Measurements from ENCODE around the gene ZACN. TPM values are rescaled to one million over a fixed set of nuclear protein-coding genes. Genes with fewer than 3 reads are reported as not detected.

Gene ZACN
- total RNA-seq, 1 donor from 2014 or later, result 1.7 TPM

DNA sequence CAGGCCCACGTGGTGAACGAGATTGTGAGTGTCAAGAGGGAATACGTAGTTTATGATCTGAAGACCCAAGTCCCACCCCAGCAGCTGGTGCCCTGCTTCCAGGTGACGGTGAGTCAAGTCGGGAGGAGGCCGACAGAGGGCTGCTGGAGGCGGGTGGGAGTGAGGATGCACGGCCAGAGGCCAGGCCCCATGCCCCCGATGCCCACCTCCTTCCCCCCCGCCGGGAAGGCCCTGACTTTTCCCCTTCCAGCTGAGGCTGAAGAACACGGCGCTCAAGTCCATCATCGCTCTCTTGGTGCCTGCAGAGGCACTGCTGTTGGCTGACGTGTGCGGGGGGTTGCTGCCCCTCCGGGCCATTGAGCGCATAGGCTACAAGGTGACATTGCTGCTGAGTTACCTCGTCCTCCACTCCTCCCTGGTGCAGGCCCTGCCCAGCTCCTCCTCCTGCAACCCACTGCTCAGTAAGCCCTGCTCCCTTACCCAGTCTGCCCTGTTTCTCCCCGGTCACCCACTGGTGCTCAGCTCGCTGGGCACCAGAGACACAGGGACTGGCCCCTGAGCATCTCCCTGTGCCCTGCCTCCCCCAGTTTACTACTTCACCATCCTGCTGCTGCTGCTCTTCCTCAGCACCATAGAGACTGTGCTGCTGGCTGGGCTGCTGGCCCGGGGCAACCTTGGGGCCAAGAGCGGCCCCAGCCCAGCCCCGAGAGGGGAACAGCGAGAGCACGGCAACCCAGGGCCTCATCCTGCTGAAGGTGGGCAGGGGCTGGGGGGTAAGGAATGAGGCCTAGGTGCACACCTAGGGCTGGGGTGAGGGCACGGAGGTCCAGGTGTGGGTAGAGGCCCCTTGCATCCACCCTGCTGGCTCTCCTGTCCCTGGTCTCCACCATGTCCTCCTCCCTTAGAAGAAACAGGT, 2.6 kb downstream of the ZACN start:
- DNase-seq (ENCODE audit: low spot score), result no peak

DNA sequence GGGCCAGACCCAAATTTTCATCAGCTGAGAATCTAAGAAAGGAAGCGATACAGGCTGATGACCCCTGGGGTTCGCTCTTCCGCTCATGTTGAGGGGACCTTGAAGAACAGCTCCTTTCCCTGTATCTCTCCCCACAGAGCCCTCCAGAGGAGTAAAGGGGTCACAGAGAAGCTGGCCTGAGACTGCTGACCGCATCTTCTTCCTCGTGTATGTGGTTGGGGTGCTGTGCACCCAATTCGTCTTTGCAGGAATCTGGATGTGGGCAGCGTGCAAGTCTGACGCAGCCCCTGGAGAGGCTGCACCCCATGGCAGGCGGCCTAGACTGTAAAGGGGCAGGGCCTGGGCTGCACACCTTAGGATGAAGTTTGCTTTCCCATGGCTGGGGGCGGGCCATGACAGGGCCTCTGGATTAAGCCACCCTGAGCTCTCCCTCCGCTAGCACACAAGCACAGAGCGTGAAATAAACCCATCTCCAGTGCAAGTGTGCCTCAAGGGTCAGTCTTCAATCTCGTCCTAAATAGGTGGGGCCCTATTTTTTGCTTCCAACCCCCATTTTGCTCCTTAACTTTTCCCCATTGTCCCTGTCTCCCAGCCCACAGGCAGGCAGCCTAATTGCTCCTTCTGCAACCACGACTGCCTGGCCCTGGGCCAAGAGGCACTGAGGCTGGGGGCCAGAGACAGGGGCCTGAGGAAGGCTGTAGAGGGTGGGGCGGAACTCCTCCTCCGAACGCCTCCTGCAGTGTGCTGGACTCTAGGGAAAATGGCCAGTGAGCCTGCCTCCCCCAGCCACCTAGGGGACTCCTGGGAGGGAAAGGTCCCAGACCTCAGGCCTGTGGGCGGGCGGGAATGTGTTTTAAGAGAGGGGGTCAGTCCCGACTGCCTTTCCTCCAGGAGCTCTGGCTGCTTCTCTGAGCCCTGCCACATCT, 3.6 kb downstream of the ZACN start:
- no peak for DNase-seq (ENCODE audit: low spot score)

DNA sequence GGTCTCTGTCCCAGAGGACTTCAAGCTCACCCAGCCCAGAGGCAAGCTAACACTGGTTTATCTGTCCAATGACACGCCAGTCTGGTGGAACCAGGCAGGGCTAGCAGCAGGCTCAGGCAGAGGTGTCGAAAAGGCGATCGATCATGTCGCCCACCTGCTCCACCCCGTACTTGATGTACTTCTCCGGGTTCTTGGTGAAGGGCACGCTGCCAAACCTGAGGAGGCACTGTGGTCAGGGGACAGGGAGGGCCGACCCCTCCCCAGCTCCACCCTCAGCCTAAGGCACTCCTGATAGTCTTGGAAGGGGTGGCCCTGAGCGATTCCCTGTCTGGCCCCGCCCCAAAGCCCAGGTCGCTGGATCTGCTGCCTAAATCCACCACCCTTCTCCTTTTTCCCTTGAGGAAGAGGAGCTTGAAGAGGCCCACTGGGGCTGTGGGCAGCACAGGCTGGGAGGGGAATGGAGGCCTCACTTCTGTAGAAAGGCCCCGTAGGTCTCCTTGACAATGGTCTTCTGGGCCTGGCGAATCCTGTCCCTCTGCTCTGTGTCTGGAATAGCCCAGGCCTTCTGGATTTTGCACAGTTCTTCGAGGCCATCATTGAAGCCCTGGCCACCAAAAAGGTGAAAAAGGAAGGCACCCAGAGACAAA, 4.7 kb downstream of the ZACN start:
- no peak for DNase-seq (ENCODE audit: low spot score)

DNA sequence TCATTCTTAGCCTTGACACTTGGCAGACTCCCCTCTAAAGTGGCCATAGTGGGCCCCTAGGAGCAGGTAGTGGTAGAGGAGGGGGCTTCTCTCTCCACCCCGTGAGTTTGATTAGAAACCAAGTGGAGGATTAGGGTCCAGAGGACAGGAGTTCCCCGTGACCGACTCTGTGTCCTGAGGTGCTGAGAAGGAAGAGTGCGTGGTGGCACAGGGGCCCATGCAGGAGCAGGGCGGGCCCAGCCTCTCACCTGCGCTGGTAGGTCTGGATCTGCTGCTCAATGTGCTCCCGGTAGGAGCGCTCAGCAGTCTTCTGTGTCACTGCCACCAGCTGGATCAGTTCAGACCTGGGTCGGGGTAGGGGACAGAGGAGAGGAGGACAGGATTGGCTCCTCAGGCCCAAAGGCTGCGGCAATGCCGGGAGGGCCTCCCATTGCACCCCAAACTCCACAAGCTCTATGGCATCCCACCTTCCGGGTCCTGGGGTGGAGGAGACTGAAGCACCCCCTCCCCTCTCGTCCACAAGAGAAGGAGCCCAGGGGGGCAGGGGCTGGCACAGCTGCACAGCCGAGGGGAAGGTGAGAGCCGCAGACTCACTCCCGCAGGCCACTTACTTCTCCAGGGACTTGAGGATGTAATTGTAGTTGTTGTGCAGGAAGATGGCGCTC, 6.2 kb downstream of the ZACN start:
- no peak for DNase-seq (ENCODE audit: low spot score)

DNA sequence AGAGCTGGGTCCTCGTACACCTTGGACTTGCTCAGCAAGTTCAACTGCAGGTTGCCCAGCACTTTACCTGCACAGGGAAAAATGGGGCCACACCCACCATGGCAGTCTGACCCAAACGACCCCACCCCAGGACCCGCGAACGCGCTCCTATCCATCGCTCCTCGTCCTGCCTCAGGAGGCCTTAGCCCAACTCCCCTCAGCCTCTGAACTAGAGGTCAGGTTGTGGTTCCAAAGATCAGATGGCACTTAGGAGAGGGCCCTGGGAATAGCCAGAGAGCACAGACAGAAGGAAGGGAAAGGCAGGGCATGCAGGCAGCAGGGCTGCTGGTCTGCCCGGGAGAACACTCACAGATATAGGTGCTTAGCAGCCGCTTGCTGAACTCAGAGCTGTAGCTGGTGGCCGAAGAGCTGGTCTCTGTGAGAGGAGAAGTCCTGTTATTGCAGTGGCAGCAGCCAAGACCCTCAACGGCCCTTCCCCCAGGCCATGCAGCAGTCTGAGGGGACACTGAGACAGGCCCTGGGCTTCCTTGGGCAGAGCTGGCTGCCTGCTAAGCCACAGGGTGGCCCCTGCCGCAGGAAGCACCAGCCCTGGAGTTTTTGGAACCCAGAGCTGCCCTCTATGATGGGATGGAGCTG, 6.9 kb downstream of the ZACN start:
- DNase-seq (ENCODE audit: low spot score), result no peak

DNA sequence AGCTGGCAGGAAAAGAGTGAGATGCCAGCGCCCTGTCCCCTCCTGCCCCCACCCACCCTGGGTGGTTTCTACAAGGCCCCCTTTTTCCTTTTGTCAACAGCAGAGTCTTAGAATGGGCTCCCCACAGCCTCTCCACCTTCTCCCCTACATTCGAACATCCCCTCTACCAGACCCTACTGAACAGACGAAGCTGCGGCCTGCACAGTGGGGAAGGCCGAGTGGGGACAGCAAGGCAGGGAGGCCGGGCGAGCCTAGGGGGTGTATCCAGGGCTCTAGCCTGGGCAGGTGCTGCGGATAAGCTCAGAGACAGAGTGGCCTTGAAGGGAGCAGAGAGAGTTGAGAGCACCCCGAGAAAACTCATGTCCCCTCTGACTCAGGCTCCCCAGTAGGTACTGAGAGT, 7.4 kb downstream of the ZACN start:
- no peak for DNase-seq (ENCODE audit: low spot score)

DNA sequence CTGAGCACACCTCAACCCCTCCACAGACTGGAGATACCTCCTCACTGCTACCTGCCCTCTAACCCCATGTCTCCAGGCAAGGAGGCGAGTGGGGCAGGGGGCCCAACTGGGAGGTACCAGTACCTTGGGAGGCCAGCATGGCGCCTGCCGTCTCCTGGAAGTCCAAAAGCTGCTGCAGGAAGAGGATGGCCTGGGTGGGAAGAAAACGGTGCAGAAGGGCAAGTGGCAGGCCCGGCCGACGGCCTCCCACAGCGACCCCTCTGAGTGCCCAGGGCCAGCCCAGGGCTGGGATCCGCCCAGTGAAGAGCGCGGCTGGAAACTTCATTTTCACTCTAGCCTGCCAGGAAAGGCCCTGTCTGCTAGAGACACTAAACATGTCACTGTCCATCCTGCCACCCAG, 8.5 kb downstream of the ZACN start:
- no peak for DNase-seq (ENCODE audit: low spot score)

DNA sequence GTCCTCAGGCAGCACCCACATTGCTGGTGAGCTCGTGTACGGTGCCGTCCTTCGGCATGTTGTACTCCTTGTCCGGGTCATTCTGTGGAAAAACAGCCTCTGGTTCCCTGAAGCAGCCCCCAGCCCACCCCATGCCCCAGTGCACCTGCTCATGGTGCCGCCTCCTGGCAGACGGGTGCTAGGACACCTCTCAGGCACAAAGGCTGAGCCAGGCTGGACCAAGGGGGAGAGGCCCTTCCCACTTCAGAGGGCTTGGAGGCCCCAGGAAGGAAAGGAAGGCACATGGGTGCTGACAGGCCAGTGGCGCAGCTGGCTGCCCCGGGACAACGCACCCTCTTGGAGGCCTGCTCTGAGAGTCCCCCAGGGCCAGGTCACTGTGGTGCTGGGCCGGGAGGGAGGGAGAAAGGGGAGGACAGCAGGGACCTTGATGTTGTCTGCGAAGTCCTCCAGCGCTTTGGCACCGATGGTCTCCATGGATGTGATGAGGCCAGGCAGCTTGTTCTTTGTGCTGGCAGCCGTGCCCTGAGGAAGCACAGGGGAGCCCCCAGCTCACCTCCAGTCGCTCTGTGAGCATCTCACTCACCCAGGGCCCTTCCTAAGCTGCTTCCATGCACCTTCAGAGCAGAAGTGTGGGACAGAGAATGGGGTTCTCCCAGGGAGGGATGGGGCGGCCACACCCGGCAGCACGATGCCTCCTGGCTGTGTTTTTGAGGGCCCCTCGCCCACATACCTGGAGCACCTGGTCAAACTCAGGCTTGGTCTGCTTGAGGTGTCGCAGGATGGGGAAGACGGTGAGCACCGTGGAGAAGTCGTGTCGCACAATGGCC, 9.3 kb downstream of the ZACN start:
- no peak for DNase-seq (ENCODE audit: low spot score)

DNA sequence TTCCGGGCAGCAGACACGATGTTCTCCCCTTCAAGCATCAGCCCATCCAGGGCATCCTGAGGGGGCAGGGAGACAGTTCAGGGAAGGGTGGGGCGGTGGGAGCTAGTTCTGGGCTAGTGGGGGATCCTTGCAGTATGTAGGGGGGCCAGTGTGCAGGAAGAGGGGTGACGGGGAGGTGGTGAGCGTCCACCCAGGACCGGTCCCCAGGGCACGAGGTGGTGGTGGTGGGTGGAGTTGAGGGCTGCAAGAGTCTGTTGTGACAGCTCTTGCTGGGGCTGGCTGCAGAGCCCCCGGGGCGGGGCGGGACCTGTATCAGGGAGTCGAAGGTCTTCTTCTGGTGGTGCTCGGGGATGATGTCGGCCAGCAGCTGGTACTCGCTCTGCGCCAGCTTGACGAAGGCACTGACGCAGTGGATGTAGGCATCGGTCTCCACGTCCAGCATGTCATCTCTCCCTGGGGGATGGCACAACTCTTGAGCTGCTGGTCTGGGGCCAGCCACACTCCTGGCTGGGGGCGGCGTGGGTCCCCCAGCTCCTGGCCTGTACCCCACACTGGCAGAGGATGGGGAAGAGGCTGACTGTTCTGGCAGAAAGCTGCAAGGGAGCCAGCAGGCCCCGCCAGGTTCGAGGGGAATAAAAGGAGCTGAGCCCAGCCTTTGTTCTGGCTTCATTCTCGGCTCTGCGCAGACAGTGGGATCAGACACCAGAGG, 10.0 kb downstream of the ZACN start:
- DNase-seq (ENCODE audit: low spot score), result no peak

DNA sequence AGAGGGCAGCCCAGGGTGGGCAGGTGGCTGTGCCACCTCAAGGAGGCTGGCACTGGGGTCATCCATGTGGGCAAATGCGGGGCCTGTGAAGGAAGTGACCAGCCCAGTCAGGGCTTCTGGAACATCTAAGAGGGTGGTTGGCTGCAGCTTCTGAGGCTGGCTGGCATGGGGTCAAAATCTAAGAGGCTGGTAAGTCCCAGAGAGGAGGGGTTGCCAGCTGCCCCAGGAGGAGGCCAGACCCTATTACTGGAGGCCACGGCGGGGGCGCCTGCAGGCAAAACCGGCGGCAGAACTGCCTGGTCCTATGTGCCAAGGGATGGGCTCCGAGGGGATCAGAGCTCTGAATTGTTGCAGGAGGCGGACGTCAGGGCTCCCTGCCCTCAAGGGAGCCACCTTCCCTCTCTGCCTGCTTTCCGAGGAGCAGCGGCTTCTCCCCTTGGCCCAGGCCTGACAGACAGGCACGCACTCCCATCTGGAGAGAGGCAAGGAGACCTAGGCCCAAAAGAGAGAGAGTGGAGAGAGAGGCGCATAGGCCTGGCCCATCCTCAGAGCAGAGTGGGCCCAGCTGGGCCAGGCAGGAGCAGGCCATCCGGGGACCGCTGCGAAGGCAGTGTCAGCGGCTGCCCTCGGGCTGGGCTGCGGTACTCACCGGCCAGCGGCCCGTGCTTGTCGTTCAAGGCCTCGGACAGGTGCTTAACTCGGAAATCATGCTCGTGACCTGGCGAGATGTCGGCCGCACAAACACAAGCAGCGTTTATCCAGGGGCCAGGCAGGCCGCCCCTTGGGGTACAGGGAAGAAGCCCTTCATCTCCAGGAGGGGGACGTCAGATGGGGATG, 10.9 kb downstream of the ZACN start:
- no peak for DNase-seq (ENCODE audit: low spot score)

DNA sequence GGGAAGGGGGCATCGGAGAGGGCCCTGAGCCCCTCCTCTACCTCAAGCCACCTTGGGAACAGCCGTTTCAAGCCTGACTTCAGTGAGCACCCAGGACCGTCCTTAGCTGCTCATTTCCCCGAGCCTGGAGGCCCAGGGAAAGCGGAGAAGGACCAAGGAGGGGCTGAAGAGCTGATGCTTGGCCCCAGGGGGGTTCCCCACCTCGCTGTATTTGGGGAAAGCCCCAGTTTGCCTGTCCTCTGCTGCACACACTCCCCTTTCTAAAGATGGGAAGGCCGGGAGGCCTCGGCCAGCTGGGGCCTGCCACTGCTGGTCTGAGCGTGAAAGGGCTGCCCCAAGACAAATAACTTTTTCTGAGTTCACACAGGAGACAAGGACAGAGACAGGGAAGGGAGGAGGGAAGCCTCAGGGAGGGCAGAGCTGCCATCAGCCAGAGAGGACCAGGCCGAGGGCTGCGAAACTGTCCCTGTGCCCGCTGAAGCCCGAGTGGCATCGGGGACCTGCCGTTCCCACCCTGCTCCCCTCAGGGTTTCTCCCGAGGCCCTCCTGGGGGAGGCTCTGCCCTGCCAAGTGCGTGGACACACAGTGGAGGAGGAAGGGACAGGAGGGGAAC, 11.6 kb downstream of the ZACN start:
- DNase-seq (ENCODE audit: low spot score), result no peak

DNA sequence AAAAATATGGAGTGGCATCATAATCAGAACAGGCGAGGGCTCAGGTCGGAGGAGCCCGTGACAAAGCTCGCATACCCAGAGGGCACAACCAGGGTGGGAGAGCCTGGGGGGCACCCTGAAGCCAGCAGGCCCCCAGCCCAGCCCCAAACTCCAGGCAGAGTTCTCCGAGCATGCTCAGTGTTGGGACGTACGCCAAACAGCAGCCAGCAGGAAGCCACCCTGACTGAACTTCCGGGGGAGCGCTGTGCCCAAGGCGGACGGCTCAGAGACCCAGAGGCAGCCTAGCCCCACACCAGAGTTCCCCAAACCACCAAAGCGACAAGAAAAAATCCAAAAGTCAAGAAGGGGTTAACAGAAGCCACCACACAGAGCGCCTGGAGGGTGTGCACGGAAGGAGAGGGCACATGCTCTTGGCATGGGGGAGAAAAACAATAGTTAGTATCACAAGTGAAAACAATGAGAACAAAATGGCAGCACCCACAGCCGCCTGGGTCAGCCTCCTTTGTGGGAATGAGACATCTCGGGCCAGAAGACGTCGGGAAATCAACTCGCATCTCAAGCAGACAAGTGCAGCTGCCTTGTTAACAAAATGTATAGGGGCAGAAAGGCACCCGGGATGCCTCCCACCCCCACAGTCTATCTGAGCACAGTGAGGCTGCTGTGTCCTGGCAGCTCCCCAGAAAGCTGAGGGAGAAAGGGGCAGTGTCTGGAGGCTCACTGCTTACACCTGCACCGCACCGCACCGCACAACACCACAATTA, 12.7 kb downstream of the ZACN start:
- DNase-seq (ENCODE audit: low spot score), result no peak

DNA sequence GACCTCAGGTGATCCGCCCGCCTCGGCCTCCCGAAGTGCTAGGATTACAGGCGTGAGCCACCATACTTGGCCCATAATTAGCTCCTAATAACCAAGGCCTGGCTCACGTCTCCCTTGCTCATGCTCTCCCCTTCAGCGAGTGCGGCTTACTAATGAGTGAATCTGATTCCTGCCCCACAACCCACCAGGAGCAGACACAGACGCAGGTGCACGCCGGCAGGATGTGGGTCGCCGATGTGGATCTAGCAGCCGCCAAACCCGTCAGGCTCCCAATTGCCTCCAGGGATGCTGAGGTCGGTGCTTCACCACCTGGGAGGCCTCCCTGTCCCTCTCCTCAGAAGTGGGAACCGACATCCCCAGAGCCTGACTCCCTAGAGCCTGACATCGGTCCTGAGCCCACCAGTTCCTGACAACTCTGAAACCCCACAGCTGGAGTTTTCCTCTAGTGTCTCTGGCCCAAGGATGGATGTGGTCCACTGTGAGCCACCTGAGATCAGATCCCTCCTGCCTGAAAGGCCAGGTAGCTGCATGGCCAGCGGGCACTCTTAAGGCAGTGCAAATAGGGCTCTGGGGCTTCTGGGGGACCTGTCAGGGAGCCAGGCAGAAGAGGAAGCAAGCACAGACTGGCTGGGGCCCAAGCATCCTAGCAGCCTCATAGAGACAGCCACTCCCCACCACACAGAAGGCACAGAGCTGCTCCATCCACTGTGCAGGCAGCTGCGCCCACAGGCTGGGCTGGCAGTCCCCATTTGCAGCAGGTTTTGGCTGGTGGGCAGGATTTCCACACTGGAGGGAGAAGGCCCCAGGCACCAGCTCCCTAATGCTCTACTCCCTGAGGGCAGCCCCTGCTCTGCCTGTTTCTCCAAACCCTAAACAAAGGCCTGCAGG, 13.8 kb downstream of the ZACN start:
- DNase-seq (ENCODE audit: low spot score), result no peak

DNA sequence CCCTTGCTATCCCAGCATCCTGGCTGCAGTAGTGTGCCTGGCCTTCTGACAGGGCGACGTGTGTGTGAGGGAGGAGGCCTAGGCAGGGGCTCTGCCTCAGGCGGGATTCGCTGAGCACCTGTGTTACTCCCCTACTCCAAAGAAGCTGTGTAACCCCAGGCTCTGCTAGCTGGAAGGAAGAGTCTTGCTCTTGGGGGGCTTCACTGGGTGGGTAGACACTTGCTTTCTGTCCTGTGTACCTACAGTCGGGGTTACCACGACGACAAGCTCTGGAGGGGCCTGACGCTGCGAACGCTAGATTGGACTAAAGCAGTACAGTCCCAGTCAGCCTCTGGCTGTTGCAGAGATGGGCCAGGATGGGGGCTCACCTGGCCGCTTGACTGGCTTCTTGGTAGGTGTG, 15.1 kb downstream of the ZACN start:
- no peak for DNase-seq (ENCODE audit: low spot score)

DNA sequence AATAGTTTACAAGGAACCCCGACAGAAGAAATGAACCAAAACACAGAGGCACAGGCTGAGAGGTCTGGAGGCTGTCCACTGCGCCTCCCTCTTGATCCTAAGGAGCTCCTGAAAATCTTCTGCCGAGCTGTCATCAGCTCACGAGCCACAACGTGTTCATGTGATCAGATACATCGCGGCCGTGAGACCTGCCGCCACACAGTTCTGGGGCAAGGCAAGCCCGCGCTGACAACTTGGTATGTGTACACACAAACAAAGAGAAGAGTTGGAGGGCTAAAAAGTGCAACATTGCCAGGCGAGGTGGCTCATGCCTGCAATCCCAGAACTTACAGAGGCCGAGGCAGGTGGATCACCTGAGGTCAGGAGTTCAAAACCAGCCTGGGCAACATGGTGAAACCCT, 17.0 kb downstream of the ZACN start:
- no peak for DNase-seq (ENCODE audit: low spot score)

DNA sequence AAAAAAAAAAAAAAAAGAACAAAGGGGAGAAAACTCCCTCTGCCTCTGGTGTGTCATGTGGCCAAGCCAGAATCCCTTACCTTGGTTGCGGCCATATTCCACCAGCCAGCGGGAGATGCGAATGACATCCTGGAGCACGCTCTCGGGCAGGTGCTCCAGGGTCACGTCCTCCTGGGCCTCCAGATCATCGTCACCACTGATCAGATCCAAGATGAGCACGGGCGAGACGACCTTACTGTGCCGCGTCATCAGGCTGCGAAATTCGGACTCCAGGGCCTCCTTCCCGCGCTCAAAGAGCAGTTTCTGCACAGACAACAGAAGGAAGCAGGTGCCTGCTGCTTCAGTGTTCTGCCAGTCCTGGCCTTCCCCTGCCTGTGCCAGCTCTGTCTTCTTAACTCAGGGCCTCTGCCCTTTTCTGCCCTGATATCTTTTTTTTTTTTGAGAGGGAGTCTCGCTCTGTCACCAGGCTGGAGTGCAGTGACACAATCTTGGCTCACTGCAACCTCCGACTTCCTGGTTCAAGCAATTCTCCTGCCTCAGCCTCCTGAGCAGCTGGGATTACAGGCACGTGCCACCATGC, 18.8 kb downstream of the ZACN start:
- no peak for DNase-seq (ENCODE audit: low spot score)
